Measurements from ENCODE around the gene JAZF1. TPM values are rescaled to one million over a fixed set of nuclear protein-coding genes. Genes with fewer than 3 reads are reported as not detected.

JAZF1 gene
- total RNA-seq, 4 donors from 2014 or later, result 4.7 to 8.1 (median 5.7) TPM

GRCh38 chr7:28069388-28069787 lies 111.2 kb downstream of the JAZF1 start:
- intact Hi-C loops (cut with DNase I; ENCODE audit: low total_unique reads), result no loop called here
- 88 to 91% methylated on average over 3 of the region's 3 CpGs for WGBS, 2 donors
- H3K4me3 ChIP-seq (ENCODE audit: low read depth, poor library complexity, severe bottlenecking), result no peak overlapping the region
- TF ChIP-seq CTCF (IDR thresholded peaks at IDR 0.05) (no peak), POLR2A (IDR thresholded peaks at IDR 0.05) (no peak)
- no peak for DNase-seq (ENCODE audit: low spot score in 2 of 2)

GRCh38 chr7:28068811-28069216 lies 111.8 kb downstream of the JAZF1 start:
- TF ChIP-seq CTCF (IDR thresholded peaks at IDR 0.05) (no peak), POLR2A (IDR thresholded peaks at IDR 0.05) (no peak)
- intact Hi-C loops (cut with DNase I; ENCODE audit: low total_unique reads), result no loop called here
- DNase-seq (ENCODE audit: low spot score in 2 of 2), result no peak
- no peak overlapping the region for H3K4me3 ChIP-seq (ENCODE audit: low read depth, poor library complexity, severe bottlenecking)
- WGBS, 2 donors, result 72 to 76% methylated on average over 1 of the region's 1 CpG

GRCh38 chr7:28067171-28067570 lies 113.4 kb downstream of the JAZF1 start:
- intact Hi-C loops (cut with DNase I; ENCODE audit: low total_unique reads), result no loop called here
- no peak for DNase-seq (ENCODE audit: low spot score in 2 of 2)
- no peak overlapping the region for H3K4me3 ChIP-seq (ENCODE audit: low read depth, poor library complexity, severe bottlenecking)
- TF ChIP-seq CTCF (IDR thresholded peaks at IDR 0.05), result no peak
- no peak for TF ChIP-seq POLR2A (IDR thresholded peaks at IDR 0.05)

- WGBS, 2 donors, result 63 to 65% methylated on average over 8 of the region's 8 CpGs
- DNase-seq (ENCODE audit: low spot score in 2 of 2), result no peak
- intact Hi-C loops (cut with DNase I; ENCODE audit: low total_unique reads), result no loop called here
- TF ChIP-seq CTCF (IDR thresholded peaks at IDR 0.05), result no peak
- TF ChIP-seq POLR2A (IDR thresholded peaks at IDR 0.05), result no peak
- no peak overlapping the region for H3K4me3 ChIP-seq (ENCODE audit: low read depth, poor library complexity, severe bottlenecking)
Measured at GRCh38 chr7:28065721-28066285, 114.8 kb downstream of the JAZF1 start.

- DNase-seq (ENCODE audit: low spot score in 2 of 2), result no peak
- WGBS, 2 donors, result 73 to 77% methylated on average over 7 of the region's 7 CpGs
Measured at GRCh38 chr7:28065308-28065707, 115.3 kb downstream of the JAZF1 start.

More at GRCh38 chr7:28065308-28065707, 115.3 kb downstream of the JAZF1 start:
- intact Hi-C loops (cut with DNase I; ENCODE audit: low total_unique reads), result no loop called here
- TF ChIP-seq POLR2A (IDR thresholded peaks at IDR 0.05), result no peak
- no peak for TF ChIP-seq CTCF (IDR thresholded peaks at IDR 0.05)
- no peak overlapping the region for H3K4me3 ChIP-seq (ENCODE audit: low read depth, poor library complexity, severe bottlenecking)
